ENCODE results near the gene GRAP2. TPM values are rescaled to one million over a fixed set of nuclear protein-coding genes. Genes with fewer than 3 reads are reported as not detected.

The GRAP2 gene
- polyA plus RNA-seq, 1 donor (not counting 4 experiments of a cell fraction or from before 2014, with no cell fraction given) = not detected

DNA sequence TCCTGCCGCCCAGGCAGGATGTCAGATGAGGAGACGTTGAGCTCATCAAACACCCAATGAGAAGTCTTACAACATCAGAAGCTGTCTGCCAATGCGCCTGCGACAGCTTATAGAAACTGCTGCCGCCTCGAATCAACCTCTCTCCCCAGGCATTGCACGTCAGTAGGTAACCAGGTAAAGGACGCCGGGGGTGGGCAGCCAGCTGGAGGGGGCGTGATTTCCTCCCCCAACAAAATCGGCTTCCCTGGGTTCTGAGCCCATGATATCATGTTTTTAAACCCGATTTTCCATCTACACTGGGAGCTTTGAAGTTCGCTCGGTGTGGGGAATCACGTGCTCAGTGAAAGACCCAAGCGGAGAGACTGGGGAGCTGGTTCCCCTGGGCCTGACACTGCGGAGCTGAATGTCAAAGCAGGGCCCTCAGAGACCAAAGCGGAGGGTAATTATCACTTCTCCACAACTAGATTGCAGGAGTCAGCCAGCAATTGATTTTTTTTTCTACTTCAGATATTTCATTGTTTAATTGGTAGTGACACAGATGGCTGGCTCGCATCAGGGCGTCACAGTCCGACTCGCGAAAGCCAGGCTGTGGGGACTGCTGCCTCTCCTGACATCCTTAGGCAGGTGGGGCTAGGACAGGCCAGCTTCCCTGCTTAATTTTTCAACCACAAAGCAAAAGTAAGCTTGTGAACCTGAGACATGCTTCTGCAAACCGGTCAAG lies 109.2 kb downstream of the GRAP2 start:
- Histone ChIP-seq H3K4me1 (ENCODE audit: control insufficient read depth, extremely low read depth, insufficient read depth, low read length) (peaks cover 66% of the 10 kb centered on the region), H3K9me1 (ENCODE audit: control insufficient read depth, extremely low read depth, insufficient read depth, low read length) (peaks cover 11% of the 10 kb centered on the region), H4K20me1 (ENCODE audit: control insufficient read depth, extremely low read depth, insufficient read depth, low read length) (peaks cover 13% of the 10 kb centered on the region), H3K27me3 (ENCODE audit: control insufficient read depth, extremely low read depth, insufficient read depth, low read length) (no peaks in the 10 kb centered on the region), H3K36me3 (ENCODE audit: control insufficient read depth in 2 of 2, extremely low read depth in 1 of 2, insufficient read depth in 2 of 2, low read length in 2 of 2) (peaks cover 6 to 11% of the 10 kb centered on the region in 2 experiments), H3K4me3 (ENCODE audit: control insufficient read depth in 2 of 3, extremely low read depth in 1 of 3, insufficient read depth in 2 of 3, low read depth in 1 of 3, low read length in 3 of 3) (no peak overlapping the region), H3K27ac (ENCODE audit: control insufficient read depth, insufficient read depth, low read length) (peak overlapping the region; percentile 47), H3K4me2 (ENCODE audit: control insufficient read depth, extremely low read depth, insufficient read depth, low read depth, low read length) (peak overlapping the region; percentile 29), H3K9ac (ENCODE audit: control insufficient read depth, extremely low read depth, insufficient read depth, low read length) (peak overlapping the region; percentile 49), H3K79me2 (ENCODE audit: control insufficient read depth, insufficient read depth, low read length) (peaks cover 59% of the 10 kb centered on the region), H3K9me3 (ENCODE audit: control insufficient read depth, low read depth, low read length) (no peaks in the 10 kb centered on the region), H2AFZ (ENCODE audit: control insufficient read depth, low read length) (no peak overlapping the region)
- no peak for TF ChIP-seq EZH2 (IDR thresholded peaks at IDR 0.05; ENCODE audit: low read length)
- TF ChIP-seq, protein P1, sequence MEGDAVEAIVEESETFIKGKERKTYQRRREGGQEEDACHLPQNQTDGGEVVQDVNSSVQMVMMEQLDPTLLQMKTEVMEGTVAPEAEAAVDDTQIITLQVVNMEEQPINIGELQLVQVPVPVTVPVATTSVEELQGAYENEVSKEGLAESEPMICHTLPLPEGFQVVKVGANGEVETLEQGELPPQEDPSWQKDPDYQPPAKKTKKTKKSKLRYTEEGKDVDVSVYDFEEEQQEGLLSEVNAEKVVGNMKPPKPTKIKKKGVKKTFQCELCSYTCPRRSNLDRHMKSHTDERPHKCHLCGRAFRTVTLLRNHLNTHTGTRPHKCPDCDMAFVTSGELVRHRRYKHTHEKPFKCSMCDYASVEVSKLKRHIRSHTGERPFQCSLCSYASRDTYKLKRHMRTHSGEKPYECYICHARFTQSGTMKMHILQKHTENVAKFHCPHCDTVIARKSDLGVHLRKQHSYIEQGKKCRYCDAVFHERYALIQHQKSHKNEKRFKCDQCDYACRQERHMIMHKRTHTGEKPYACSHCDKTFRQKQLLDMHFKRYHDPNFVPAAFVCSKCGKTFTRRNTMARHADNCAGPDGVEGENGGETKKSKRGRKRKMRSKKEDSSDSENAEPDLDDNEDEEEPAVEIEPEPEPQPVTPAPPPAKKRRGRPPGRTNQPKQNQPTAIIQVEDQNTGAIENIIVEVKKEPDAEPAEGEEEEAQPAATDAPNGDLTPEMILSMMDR (optimal IDR thresholded peaks at IDR 0.05 in 1 of 3, IDR thresholded peaks at IDR 0.05 in 1 of 3, conservative IDR thresholded peaks at IDR 0.05 in 1 of 3; ENCODE audit: extremely low read depth in 1 of 3, insufficient read depth in 2 of 3, low read length in 3 of 3) = no peak
- dilution Hi-C loops (cut with MboI; ENCODE audit: extremely low pct_ligation_motif_present, low sequenced_read_pairs) = no loop called here
- DNase-seq (ENCODE audit: low read depth, low spot score) (no peak), FAIRE-seq (peak; percentile 89)

DNA sequence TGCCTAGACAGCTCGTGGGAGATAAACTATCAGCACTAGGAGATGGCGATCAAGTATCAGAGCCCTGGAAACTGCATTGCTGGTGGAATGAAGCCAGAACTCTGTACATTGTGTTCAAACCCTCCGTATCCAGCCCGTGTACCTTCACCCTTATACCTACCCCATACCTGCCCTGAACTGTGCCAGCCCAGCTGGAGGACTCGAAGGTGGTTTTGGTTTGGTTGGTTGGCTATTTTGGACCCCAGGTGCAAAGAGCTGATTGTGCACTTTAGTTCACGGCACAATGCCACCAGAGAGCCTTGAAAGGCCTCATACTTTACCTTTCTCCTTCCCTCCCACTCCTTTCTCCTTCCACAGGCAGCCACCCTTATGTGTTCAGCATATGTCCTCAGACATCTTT lies 109.9 kb downstream of the GRAP2 start:
- Histone ChIP-seq H3K4me3 (ENCODE audit: control insufficient read depth in 2 of 3, extremely low read depth in 1 of 3, insufficient read depth in 2 of 3, low read depth in 1 of 3, low read length in 3 of 3) (no peak overlapping the region), H2AFZ (ENCODE audit: control insufficient read depth, low read length) (no peak overlapping the region), H3K4me2 (ENCODE audit: control insufficient read depth, extremely low read depth, insufficient read depth, low read depth, low read length) (no peak overlapping the region), H4K20me1 (ENCODE audit: control insufficient read depth, extremely low read depth, insufficient read depth, low read length) (peaks cover 13% of the 10 kb centered on the region), H3K9ac (ENCODE audit: control insufficient read depth, extremely low read depth, insufficient read depth, low read length) (peak overlapping the region; percentile 3), H3K79me2 (ENCODE audit: control insufficient read depth, insufficient read depth, low read length) (peaks cover 61% of the 10 kb centered on the region), H3K4me1 (ENCODE audit: control insufficient read depth, extremely low read depth, insufficient read depth, low read length) (peaks cover 66% of the 10 kb centered on the region), H3K36me3 (ENCODE audit: control insufficient read depth in 2 of 2, extremely low read depth in 1 of 2, insufficient read depth in 2 of 2, low read length in 2 of 2) (peaks cover 6 to 11% of the 10 kb centered on the region in 2 experiments), H3K27me3 (ENCODE audit: control insufficient read depth, extremely low read depth, insufficient read depth, low read length) (no peaks in the 10 kb centered on the region), H3K9me1 (ENCODE audit: control insufficient read depth, extremely low read depth, insufficient read depth, low read length) (peaks cover 10% of the 10 kb centered on the region), H3K9me3 (ENCODE audit: control insufficient read depth, low read depth, low read length) (no peaks in the 10 kb centered on the region), H3K27ac (ENCODE audit: control insufficient read depth, insufficient read depth, low read length) (peak overlapping the region; percentile 47)
- dilution Hi-C loops (cut with MboI; ENCODE audit: extremely low pct_ligation_motif_present, low sequenced_read_pairs) = no loop called here
- peak; percentile 74 for FAIRE-seq
- no peak for TF ChIP-seq EZH2 (IDR thresholded peaks at IDR 0.05; ENCODE audit: low read length)
- TF ChIP-seq, protein P1 (optimal IDR thresholded peaks at IDR 0.05 in 1 of 3, IDR thresholded peaks at IDR 0.05 in 1 of 3, conservative IDR thresholded peaks at IDR 0.05 in 1 of 3; ENCODE audit: extremely low read depth in 1 of 3, insufficient read depth in 2 of 3, low read length in 3 of 3) = no peak
- no peak for DNase-seq (ENCODE audit: low read depth, low spot score)

All from keratinocyte (primary cell).